Tibial nerve (tissue), 4 donors: ENCODE measurements around the gene PLEKHA3. TPM values are rescaled to one million over a fixed set of nuclear protein-coding genes. Genes with fewer than 3 reads are reported as not detected.

Experiments used
- DNase-seq, 2 donors: peaks; one replicate each; pipeline ENCODE4 v3.0.0-alpha.2; 2019; ENCODE audit warnings: low spot score in 2 of 2
- H3K27ac ChIP-seq, 4 donors: fragments of 200-600 bp; sonication (generic) in 3 of 4; one replicate each; pipeline ENCODE4 v1.5.1; 2017 to 2019; ENCODE audit warnings: mild to moderate bottlenecking in 1 of 4
- H3K27me3 ChIP-seq, 2 donors: fragments of 200-600 bp; sonication (generic) in 1 of 2; one replicate each; pipeline versions ENCODE4 v1.5.1 to v1.6.0; 2017 to 2019
- H3K36me3 ChIP-seq, 3 donors: fragments of 200-600 bp; sonication (generic); one replicate each; pipeline ENCODE4 v1.5.1; 2018 to 2019
- H3K4me1 ChIP-seq, 4 donors: fragments of 200-600 bp; sonication (generic) in 3 of 4; one replicate each; pipeline ENCODE4 v1.5.1; 2017 to 2019
- H3K4me3 ChIP-seq, 4 donors: fragments of 200-600 bp; sonication (generic) in 3 of 4; one replicate each; pipeline ENCODE4 v1.5.1; 2017 to 2019; ENCODE audit warnings: mild to moderate bottlenecking in 1 of 4, moderate library complexity in 1 of 4
- H3K9me3 ChIP-seq, 4 donors: fragments of 200-600 bp; sonication (generic) in 3 of 4; one replicate each; pipeline ENCODE4 v1.5.1; 2017 to 2019
- EP300 ChIP-seq, 2 donors: sonication (generic); formaldehyde crosslinking; IDR thresholded peaks; one replicate each; pipeline ENCODE4 v1.6.1; 2017; ENCODE audit warnings: antibody characterized with exemption in 2 of 2, mild to moderate bottlenecking in 1 of 2
- POLR2A ChIP-seq, 2 donors: fragments of 450-650 bp; IDR thresholded peaks; one replicate each; pipeline ENCODE4 v1.6.1; 2017; ENCODE audit warnings: antibody characterized with exemption in 2 of 2, mild to moderate bottlenecking in 2 of 2, moderate library complexity in 2 of 2
- WGBS, 2 donors: methylation state at CpG; one replicate each; pipeline ENCODE4 v1.1.5; 2018; 5-methylcytosine and 5-hydroxymethylcytosine counted together
- total RNA-seq, 4 donors: library from RNA; depleted of rRNA; stranded (reverse); fragments of >200 nt; gene quantifications; one replicate each; pipeline ENCODE4 v1.1.0, GENCODE V29; 2016
- TF ChIP-seq, protein P1 (sequence below), 5 experiments: fragments of 200-600 bp in 3 of 5; fragments of 450-650 bp in 2 of 5; sonication (generic) in 3 of 5; IDR thresholded peaks; one replicate each; pipeline ENCODE4 v1.5.1; 2016 to 2019; ENCODE audit warnings: antibody characterized with exemption in 5 of 5, mild to moderate bottlenecking in 3 of 5, moderate library complexity in 2 of 5

The PLEKHA3 gene
- total RNA-seq, 4 donors from 2014 or later, result 7.2 to 14.4 (median 10.4) TPM

DNA sequence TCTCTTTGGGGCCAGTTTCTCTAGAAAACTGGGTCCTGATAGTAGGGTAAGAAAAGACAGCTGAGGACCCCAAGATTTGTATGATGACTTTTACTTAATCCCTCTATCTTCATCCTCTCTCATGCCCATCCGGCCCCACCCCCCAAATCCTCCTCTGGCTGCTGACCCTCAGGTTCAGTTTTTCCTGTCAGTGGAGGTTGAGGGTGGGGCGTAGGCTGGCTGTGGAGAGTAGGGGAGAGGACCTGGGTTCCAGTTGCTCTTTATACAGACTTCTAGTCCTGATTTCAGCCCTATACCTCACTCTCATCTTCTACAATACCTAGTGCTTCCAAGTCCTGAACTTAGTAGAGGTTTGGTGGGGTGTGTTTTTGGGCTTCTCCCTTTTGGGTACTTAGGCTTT, 28.4 kb downstream of the PLEKHA3 start:
- Histone ChIP-seq H3K4me3 (no peak overlapping the region), H3K27ac (no peak overlapping the region), H3K27me3 (no peaks in the 10 kb centered on the region), H3K36me3 (peaks cover 0 to 59% (median 4%) of the 10 kb centered on the region in 3 donors), H3K4me1 (no peaks in the 10 kb centered on the region), H3K9me3 (no peaks in the 10 kb centered on the region)
- 89 to 92% methylated on average over 2 of the region's 2 CpGs for WGBS, 2 donors
- TF ChIP-seq, protein P1, sequence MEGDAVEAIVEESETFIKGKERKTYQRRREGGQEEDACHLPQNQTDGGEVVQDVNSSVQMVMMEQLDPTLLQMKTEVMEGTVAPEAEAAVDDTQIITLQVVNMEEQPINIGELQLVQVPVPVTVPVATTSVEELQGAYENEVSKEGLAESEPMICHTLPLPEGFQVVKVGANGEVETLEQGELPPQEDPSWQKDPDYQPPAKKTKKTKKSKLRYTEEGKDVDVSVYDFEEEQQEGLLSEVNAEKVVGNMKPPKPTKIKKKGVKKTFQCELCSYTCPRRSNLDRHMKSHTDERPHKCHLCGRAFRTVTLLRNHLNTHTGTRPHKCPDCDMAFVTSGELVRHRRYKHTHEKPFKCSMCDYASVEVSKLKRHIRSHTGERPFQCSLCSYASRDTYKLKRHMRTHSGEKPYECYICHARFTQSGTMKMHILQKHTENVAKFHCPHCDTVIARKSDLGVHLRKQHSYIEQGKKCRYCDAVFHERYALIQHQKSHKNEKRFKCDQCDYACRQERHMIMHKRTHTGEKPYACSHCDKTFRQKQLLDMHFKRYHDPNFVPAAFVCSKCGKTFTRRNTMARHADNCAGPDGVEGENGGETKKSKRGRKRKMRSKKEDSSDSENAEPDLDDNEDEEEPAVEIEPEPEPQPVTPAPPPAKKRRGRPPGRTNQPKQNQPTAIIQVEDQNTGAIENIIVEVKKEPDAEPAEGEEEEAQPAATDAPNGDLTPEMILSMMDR (IDR thresholded peaks at IDR 0.05), result no peak
- no peak for TF ChIP-seq EP300 (IDR thresholded peaks at IDR 0.05)
- TF ChIP-seq POLR2A (IDR thresholded peaks at IDR 0.05), result no peak
- DNase-seq, result no peak

DNA sequence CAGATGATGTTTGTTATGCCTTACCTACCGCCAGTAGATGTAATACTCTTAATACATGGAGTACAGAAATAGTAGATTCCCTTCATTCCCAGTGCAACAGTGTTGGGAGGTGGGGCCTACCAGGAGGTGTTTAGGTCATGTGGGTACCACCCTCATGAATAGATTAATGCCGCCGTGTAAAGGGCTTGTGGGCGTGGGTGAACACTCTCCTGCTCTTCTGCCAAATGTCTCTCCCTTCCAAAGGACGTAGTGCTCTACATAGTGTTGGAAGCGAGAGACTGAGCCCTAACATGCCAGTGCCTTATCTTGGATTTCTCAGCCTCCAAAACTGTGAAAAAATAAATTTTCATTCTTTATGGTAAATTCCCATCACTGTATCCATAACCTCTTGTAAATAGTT, 30.1 kb downstream of the PLEKHA3 start:
- no peaks in the 10 kb centered on the region for H3K4me1 ChIP-seq
- no peaks in the 10 kb centered on the region for H3K9me3 ChIP-seq
- H3K27ac ChIP-seq, result no peak overlapping the region
- no peaks in the 10 kb centered on the region for H3K27me3 ChIP-seq
- no peak overlapping the region for H3K4me3 ChIP-seq
- TF ChIP-seq POLR2A (IDR thresholded peaks at IDR 0.05) (no peak), EP300 (IDR thresholded peaks at IDR 0.05) (no peak)
- TF ChIP-seq, protein P1 (IDR thresholded peaks at IDR 0.05), result no peak
- H3K36me3 ChIP-seq, result peaks cover 0 to 50% (median 0%) of the 10 kb centered on the region in 3 donors
- WGBS, 2 donors, result 88 to 90% methylated on average over 6 of the region's 6 CpGs
- no peak for DNase-seq

DNA sequence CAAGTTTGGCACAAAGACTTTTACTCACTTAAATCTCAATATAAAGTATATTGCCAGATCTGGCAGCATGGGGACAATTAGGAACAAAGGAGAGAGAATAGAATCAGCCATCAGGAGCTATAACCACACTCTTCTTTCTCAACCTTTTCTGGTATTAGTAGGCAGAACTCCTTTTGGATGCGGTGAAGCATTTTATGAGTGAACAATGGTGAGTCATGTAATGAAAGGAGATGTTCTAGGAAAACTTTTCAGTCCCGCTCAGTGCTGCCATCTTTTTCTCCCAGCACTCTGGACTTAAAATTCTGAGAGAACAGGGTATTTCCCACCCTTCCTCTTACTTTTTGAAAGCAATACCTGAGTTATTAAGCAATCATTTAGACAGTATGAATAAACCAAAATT, 32.2 kb downstream of the PLEKHA3 start:
- Histone ChIP-seq H3K4me3 (no peak overlapping the region), H3K36me3 (peaks cover 0 to 48% (median 0%) of the 10 kb centered on the region in 3 donors), H3K27me3 (no peaks in the 10 kb centered on the region), H3K27ac (no peak overlapping the region), H3K9me3 (no peaks in the 10 kb centered on the region), H3K4me1 (no peaks in the 10 kb centered on the region)
- DNase-seq, result no peak
- 92 to 93% methylated on average over 2 of the region's 2 CpGs for WGBS, 2 donors
- TF ChIP-seq POLR2A (IDR thresholded peaks at IDR 0.05) (no peak), EP300 (IDR thresholded peaks at IDR 0.05) (no peak)
- TF ChIP-seq, protein P1 (IDR thresholded peaks at IDR 0.05), result no peak

DNA sequence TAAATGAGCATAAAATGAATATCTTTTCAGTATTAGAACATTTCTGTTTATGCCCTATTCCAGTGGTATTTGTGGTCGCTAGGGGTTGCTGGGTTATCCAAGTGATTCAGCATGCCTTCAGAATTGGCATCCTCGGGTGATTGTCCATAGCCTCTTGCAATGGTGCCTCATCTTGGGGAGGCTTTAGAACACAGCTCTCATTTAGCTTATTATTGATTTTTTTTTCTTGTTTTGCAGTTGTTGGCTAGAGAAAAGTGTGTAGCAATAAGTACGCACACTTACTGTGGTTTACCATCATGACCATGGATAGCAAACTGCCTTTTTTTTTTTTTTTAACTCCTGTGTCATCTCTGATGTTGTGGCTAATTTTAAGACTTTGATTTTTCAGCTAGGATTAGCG, 33.6 kb downstream of the PLEKHA3 start:
- WGBS, 2 donors, result 85 to 87% methylated on average over 4 of the region's 4 CpGs
- no peaks in the 10 kb centered on the region for H3K4me1 ChIP-seq
- no peaks in the 10 kb centered on the region for H3K27me3 ChIP-seq
- DNase-seq, result no peak
- no peak overlapping the region for H3K4me3 ChIP-seq
- peaks cover 0 to 62% (median 0%) of the 10 kb centered on the region in 3 donors for H3K36me3 ChIP-seq
- TF ChIP-seq POLR2A (IDR thresholded peaks at IDR 0.05), result no peak
- TF ChIP-seq, protein P1 (IDR thresholded peaks at IDR 0.05), result no peak
- TF ChIP-seq EP300 (IDR thresholded peaks at IDR 0.05), result no peak
- H3K9me3 ChIP-seq, result no peaks in the 10 kb centered on the region
- H3K27ac ChIP-seq, result no peak overlapping the region

DNA sequence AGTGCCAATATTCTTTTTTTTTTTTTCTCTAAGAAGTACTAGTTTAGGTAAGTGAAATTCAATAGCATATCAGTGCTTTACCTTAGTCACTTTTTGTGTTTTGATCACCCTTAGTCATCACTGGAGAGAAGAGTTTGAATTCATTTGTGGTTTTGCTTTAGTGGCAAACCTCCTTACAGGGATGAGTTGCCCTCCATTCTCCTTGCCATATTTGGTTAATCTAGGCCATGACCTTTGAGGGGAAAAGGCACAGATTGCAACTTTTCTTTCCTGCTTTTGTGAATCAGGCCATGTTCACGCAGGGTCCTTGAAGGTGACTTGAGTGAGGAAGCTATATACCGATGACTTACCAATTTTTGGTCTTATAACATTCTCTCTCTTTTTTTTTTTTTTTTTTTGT, 34.4 kb downstream of the PLEKHA3 start:
- DNase-seq, result no peak
- H3K9me3 ChIP-seq, result no peaks in the 10 kb centered on the region
- no peak overlapping the region for H3K27ac ChIP-seq
- H3K4me1 ChIP-seq, result no peaks in the 10 kb centered on the region
- peaks cover 0 to 66% (median 0%) of the 10 kb centered on the region in 3 donors for H3K36me3 ChIP-seq
- no peak for TF ChIP-seq EP300 (IDR thresholded peaks at IDR 0.05)
- TF ChIP-seq, protein P1 (IDR thresholded peaks at IDR 0.05), result no peak
- TF ChIP-seq POLR2A (IDR thresholded peaks at IDR 0.05), result no peak
- no peak overlapping the region for H3K4me3 ChIP-seq
- WGBS, 2 donors, result 98 to 99% methylated on average over 2 of the region's 2 CpGs
- no peaks in the 10 kb centered on the region for H3K27me3 ChIP-seq
